Stimulated activated CD4-positive, alpha-beta T cell treated with anti-CD3 and anti-CD28 coated beads, Interleukin-2, amount 100 ng/mL, for 24 hours (primary cell): ENCODE results near the gene FKBP10.
"Not testable (repeated sequence)": the region's sequence is repeated elsewhere in the genome, so short reads cannot be mapped to it uniquely, and the experiment has no call there.

Experiments used
- DNase-seq, 2 donors: peaks; one replicate each; pipeline ENCODE4 v3.0.0-alpha.2; 2020

Gene FKBP10

GRCh38 chr17:41844971-41845370 is 32.2 kb downstream of the FKBP10 start:
- DNase-seq = no peak

- no peak for DNase-seq
These were observed 36.0 kb downstream of the FKBP10 start for GRCh38 chr17:41848788-41849187.

GRCh38 chr17:41849251-41849990 is 36.6 kb downstream of the FKBP10 start:
- DNase-seq = no peak

- DNase-seq = not testable (repeated sequence)
These were observed 38.6 kb downstream of the FKBP10 start for GRCh38 chr17:41851382-41851781.

- DNase-seq = no peak
These were observed 47.6 kb downstream of the FKBP10 start for GRCh38 chr17:41860254-41860931.

GRCh38 chr17:41863074-41863848 is 50.5 kb downstream of the FKBP10 start:
- peak; percentile 23 to 52 for DNase-seq

GRCh38 chr17:41864498-41864835 is 51.7 kb downstream of the FKBP10 start:
- DNase-seq = peak in 1 of 2 donors; percentile 67

- peak; percentile 89 to 91 for DNase-seq
These were observed 52.2 kb downstream of the FKBP10 start, which contains the start of gene KLHL11 for GRCh38 chr17:41864836-41865595. Gene KLHL11 (minus strand): TSS chr17:41865423. CDS start chr17:41865370, 53 bp downstream.

- DNase-seq = no peak
These were observed 52.7 kb downstream of the FKBP10 start for GRCh38 chr17:41865596-41865893.

- no peak for DNase-seq
These were observed 55.8 kb downstream of the FKBP10 start for GRCh38 chr17:41868568-41868967.

- no peak for DNase-seq
These were observed 56.6 kb downstream of the FKBP10 start for GRCh38 chr17:41869426-41869825.

GRCh38 chr17:41870097-41870496 is 57.3 kb downstream of the FKBP10 start:
- DNase-seq = no peak

GRCh38 chr17:41870627-41871026 is 57.8 kb downstream of the FKBP10 start:
- no peak for DNase-seq

- DNase-seq = no peak
These were observed 59.0 kb downstream of the FKBP10 start for GRCh38 chr17:41871789-41872188.
